ENCODE measurements around the gene ZNF835. TPM values are rescaled to one million over a fixed set of nuclear protein-coding genes. Genes with fewer than 3 reads are reported as not detected.

ZNF835 gene
- total RNA-seq, 1 experiment from 2014 or later, result not detected

GRCh38 chr19:56705939-56706338, 34.4 kb upstream of the ZNF835 start:
- H3K36me3 Mint-ChIP-seq (ENCODE audit: insufficient read depth, unreplicated experiment), result no peaks in the 10 kb centered on the region
- no peaks in the 10 kb centered on the region for H3K27me3 Mint-ChIP-seq (ENCODE audit: insufficient read depth, unreplicated experiment)
- ChIA-PET CTCF (interaction anchor here (0.6 kb wide), 1 partner anchor 1694 kb away, joined by 3 read pairs; no protein-coding TSS in a partner anchor), POLR2A (no interaction called here)
- no TSS peak for BruUV-seq (replicated peaks)
- DNase-seq, result no peak
- Histone ChIP-seq H3K4me1 (no peaks in the 10 kb centered on the region), H3K27me3 (replicated peaks; ENCODE audit: control insufficient read depth, insufficient read depth, low read length) (no peaks in the 10 kb centered on the region), H3K36me3 (ENCODE audit: control insufficient read depth, insufficient read depth, low read length) (no peaks in the 10 kb centered on the region), H3K9me3 (0 out of 2 replicates have a peak, but pooled peaks cover 15% of the 10 kb centered on the region), H3K4me3 (ENCODE audit: low read depth, low read length) (no peak overlapping the region)
- intact Hi-C loops (cut with micrococcal nuclease; ENCODE audit: unreplicated experiment), result no loop called here
- no peaks in the 10 kb centered on the region for H3K4me1 Mint-ChIP-seq (ENCODE audit: low read depth, unreplicated experiment)
- H3K9me3 Mint-ChIP-seq (ENCODE audit: unreplicated experiment), result peaks cover 46% of the 10 kb centered on the region
- no peak for TF ChIP-seq CTCF (IDR thresholded peaks at IDR 0.05; ENCODE audit: insufficient read depth in 1 of 2, low read depth in 1 of 2, low read length in 1 of 2, severe bottlenecking in 1 of 2, unreplicated experiment in 1 of 2)
- no peak overlapping the region for H3K4me3 Mint-ChIP-seq (ENCODE audit: unreplicated experiment)
- H3K27ac Mint-ChIP-seq (ENCODE audit: unreplicated experiment), result no peak overlapping the region

- POLR2A ChIA-PET, result no interaction called here
- CTCF ChIA-PET, result no interaction called here
- BruUV-seq (replicated peaks), result no TSS peak
- no peaks in the 10 kb centered on the region for H3K36me3 Mint-ChIP-seq (ENCODE audit: insufficient read depth, unreplicated experiment)
- Histone ChIP-seq H3K36me3 (ENCODE audit: control insufficient read depth, insufficient read depth, low read length) (no peaks in the 10 kb centered on the region), H3K4me3 (ENCODE audit: low read depth, low read length) (no peak overlapping the region), H3K4me1 (no peaks in the 10 kb centered on the region), H3K9me3 (peaks cover 19% of the 10 kb centered on the region; the same call in 1 of the 2 replicates), H3K27me3 (replicated peaks; ENCODE audit: control insufficient read depth, insufficient read depth, low read length) (no peaks in the 10 kb centered on the region)
- no peak overlapping the region for H3K27ac Mint-ChIP-seq (ENCODE audit: unreplicated experiment)
- H3K4me3 Mint-ChIP-seq (ENCODE audit: unreplicated experiment), result no peak overlapping the region
- no peak for TF ChIP-seq CTCF (IDR thresholded peaks at IDR 0.05; ENCODE audit: insufficient read depth in 1 of 2, low read depth in 1 of 2, low read length in 1 of 2, severe bottlenecking in 1 of 2, unreplicated experiment in 1 of 2)
- DNase-seq, result no peak
- intact Hi-C loops (cut with micrococcal nuclease; ENCODE audit: unreplicated experiment), result no loop called here
- no peaks in the 10 kb centered on the region for H3K27me3 Mint-ChIP-seq (ENCODE audit: insufficient read depth, unreplicated experiment)
- H3K9me3 Mint-ChIP-seq (ENCODE audit: unreplicated experiment), result peaks cover 32% of the 10 kb centered on the region
- H3K4me1 Mint-ChIP-seq (ENCODE audit: low read depth, unreplicated experiment), result no peaks in the 10 kb centered on the region
Measured at GRCh38 chr19:56701895-56702294, 30.3 kb upstream of the ZNF835 start.

- CTCF ChIA-PET, result no interaction called here
- POLR2A ChIA-PET, result no interaction called here
- no peak for TF ChIP-seq CTCF (IDR thresholded peaks at IDR 0.05; ENCODE audit: insufficient read depth in 1 of 2, low read depth in 1 of 2, low read length in 1 of 2, severe bottlenecking in 1 of 2, unreplicated experiment in 1 of 2)
- Mint-ChIP-seq H3K27me3 (ENCODE audit: insufficient read depth, unreplicated experiment) (no peaks in the 10 kb centered on the region), H3K9me3 (ENCODE audit: unreplicated experiment) (peaks cover 31% of the 10 kb centered on the region), H3K4me1 (ENCODE audit: low read depth, unreplicated experiment) (no peaks in the 10 kb centered on the region), H3K36me3 (ENCODE audit: insufficient read depth, unreplicated experiment) (no peaks in the 10 kb centered on the region), H3K4me3 (ENCODE audit: unreplicated experiment) (no peak overlapping the region), H3K27ac (ENCODE audit: unreplicated experiment) (no peak overlapping the region)
- Histone ChIP-seq H3K4me3 (ENCODE audit: low read depth, low read length) (no peak overlapping the region), H3K36me3 (ENCODE audit: control insufficient read depth, insufficient read depth, low read length) (no peaks in the 10 kb centered on the region), H3K4me1 (no peaks in the 10 kb centered on the region), H3K27me3 (replicated peaks; ENCODE audit: control insufficient read depth, insufficient read depth, low read length) (no peaks in the 10 kb centered on the region), H3K9me3 (peaks cover 18% of the 10 kb centered on the region)
- DNase-seq, result no peak
- intact Hi-C loops (cut with micrococcal nuclease; ENCODE audit: unreplicated experiment), result no loop called here
- no TSS peak for BruUV-seq (replicated peaks)
Measured at GRCh38 chr19:56699552-56699951, 28.0 kb upstream of the ZNF835 start.
